GM19239 (cell line): Measurements from ENCODE around the gene MYOC.
"Not testable (repeated sequence)": the region's sequence is repeated elsewhere in the genome, so short reads cannot be mapped to it uniquely, and the experiment has no call there.

Experiments used
- DNase-seq: peaks from one replicate; pipeline ENCODE4 v3.0.0; 2011; ENCODE audit warnings: low spot score; ENCODE audit not compliant: insufficient read length
- FAIRE-seq: peaks from 2 replicates; lab custom pipeline; 2011; peaks lifted over from hg19 to GRCh38; lab: Jason Lieb, UNC

Gene MYOC

GRCh38 chr1:171613282-171613681 lies 39.2 kb downstream of the MYOC start:
- FAIRE-seq (no peak), DNase-seq (no peak)

GRCh38 chr1:171611306-171611705 lies 41.2 kb downstream of the MYOC start:
- DNase-seq, result no peak
- no peak for FAIRE-seq

GRCh38 chr1:171610385-171610784 lies 42.1 kb downstream of the MYOC start:
- no peak for FAIRE-seq
- DNase-seq, result no peak

- FAIRE-seq (peak; percentile 93), DNase-seq (no peak)
These were observed 46.0 kb downstream of the MYOC start for GRCh38 chr1:171606402-171606941.

- peak; percentile 8 for FAIRE-seq
- DNase-seq, result not testable (repeated sequence)
These were observed 49.4 kb downstream of the MYOC start for GRCh38 chr1:171603042-171603441.

GRCh38 chr1:171600862-171601261 lies 51.6 kb downstream of the MYOC start:
- FAIRE-seq (peak; percentile 28), DNase-seq (no peak)

- not testable (repeated sequence) for DNase-seq
- FAIRE-seq, result peak; percentile 58
These were observed 52.2 kb downstream of the MYOC start for GRCh38 chr1:171600310-171600709.

GRCh38 chr1:171597203-171597602 lies 55.3 kb downstream of the MYOC start:
- FAIRE-seq, result no peak

GRCh38 chr1:171596705-171597104 lies 55.8 kb downstream of the MYOC start:
- FAIRE-seq (no peak), DNase-seq (no peak)

More at GRCh38 chr1:171597203-171597602, 55.3 kb downstream of the MYOC start:
- no peak for DNase-seq

GRCh38 chr1:171596119-171596518 lies 56.4 kb downstream of the MYOC start:
- DNase-seq (no peak), FAIRE-seq (no peak)

GRCh38 chr1:171595324-171595723 lies 57.2 kb downstream of the MYOC start:
- DNase-seq (no peak), FAIRE-seq (no peak)

- FAIRE-seq, result no peak
- no peak for DNase-seq
These were observed 62.5 kb downstream of the MYOC start for GRCh38 chr1:171590022-171590421.

GRCh38 chr1:171588230-171588629 lies 64.3 kb downstream of the MYOC start:
- FAIRE-seq, result no peak
- DNase-seq, result no peak

GRCh38 chr1:171585715-171586114 lies 66.8 kb downstream of the MYOC start:
- no peak for DNase-seq
- FAIRE-seq, result no peak
